Large intestine (tissue), 3 donors: Measurements from ENCODE around the gene EDIL3. TPM values are rescaled to one million over a fixed set of nuclear protein-coding genes. Genes with fewer than 3 reads are reported as not detected.
"Not testable (repeated sequence)": the region's sequence is repeated elsewhere in the genome, so short reads cannot be mapped to it uniquely, and the experiment has no call there.

Source experiments
- DNase-seq, 2 donors: peaks; one replicate each; pipeline versions ENCODE4 v3.0.0 to v3.0.0-alpha.2; 2013
- H3K27ac ChIP-seq: one replicate; pipeline ENCODE4 v1.5.1; 2013; ENCODE audit warnings: low read length
- H3K27me3 ChIP-seq: 2 replicates; pipeline ENCODE4 v1.6.1; 2013; ENCODE audit warnings: low read length; ENCODE audit not compliant: control insufficient read depth, insufficient read depth
- H3K36me3 ChIP-seq: 2 replicates; pipeline ENCODE4 v1.6.1; 2013; ENCODE audit warnings: low read length; ENCODE audit not compliant: control insufficient read depth, insufficient read depth
- H3K4me1 ChIP-seq: one replicate; pipeline ENCODE4 v1.6.1; 2013; ENCODE audit warnings: low read length; ENCODE audit not compliant: control insufficient read depth, insufficient read depth
- H3K4me3 ChIP-seq: one replicate; pipeline ENCODE4 v1.5.1; 2013; ENCODE audit warnings: low read length
- H3K9me3 ChIP-seq: one replicate; pipeline ENCODE4 v1.6.1; 2013; ENCODE audit warnings: mild to moderate bottlenecking, low read depth, low read length, moderate library complexity; ENCODE audit not compliant: control insufficient read depth
- WGBS: methylation state at CpG from one replicate; pipeline ENCODE4 v1.1.5; 2013; ENCODE audit warnings: low lambda C conversion rate; ENCODE audit not compliant: insufficient coverage; 5-methylcytosine and 5-hydroxymethylcytosine counted together
- polyA plus RNA-seq: library from polyadenylated mRNA; unstranded; fragments of 120-200 nt; gene quantifications from one replicate; pipeline ENCODE4 v1.2.1, GENCODE V29; 2013

The EDIL3 gene
- polyA plus RNA-seq, 1 donor = 31.2 TPM

DNA sequence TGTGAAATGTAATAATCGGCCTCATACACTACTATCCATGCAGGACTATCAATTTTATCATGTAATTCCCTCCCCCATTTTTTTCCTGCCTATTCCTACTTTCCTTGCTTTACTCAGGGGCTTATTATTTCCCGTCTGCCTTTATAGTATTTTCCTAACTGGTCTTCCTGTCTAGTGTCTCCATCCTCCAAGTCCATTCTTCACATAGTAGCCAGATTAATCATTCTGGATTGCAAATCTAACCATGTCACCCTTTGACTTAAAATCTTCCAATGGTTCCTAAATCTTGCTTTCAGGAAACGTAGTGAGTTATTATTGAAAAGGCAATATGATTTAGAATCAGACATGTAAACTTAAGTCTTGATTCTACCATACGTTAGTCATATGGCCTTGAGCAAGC lies 356.6 kb downstream of the EDIL3 start:
- Histone ChIP-seq H3K36me3 (no peaks in the 10 kb centered on the region), H3K9me3 (no peaks in the 10 kb centered on the region), H3K4me1 (no peaks in the 10 kb centered on the region), H3K4me3 (no peak overlapping the region), H3K27me3 (no peaks in the 10 kb centered on the region), H3K27ac (no peak overlapping the region)
- DNase-seq = no peak
- WGBS = 93% methylated on average over 3 of the region's 4 CpGs

DNA sequence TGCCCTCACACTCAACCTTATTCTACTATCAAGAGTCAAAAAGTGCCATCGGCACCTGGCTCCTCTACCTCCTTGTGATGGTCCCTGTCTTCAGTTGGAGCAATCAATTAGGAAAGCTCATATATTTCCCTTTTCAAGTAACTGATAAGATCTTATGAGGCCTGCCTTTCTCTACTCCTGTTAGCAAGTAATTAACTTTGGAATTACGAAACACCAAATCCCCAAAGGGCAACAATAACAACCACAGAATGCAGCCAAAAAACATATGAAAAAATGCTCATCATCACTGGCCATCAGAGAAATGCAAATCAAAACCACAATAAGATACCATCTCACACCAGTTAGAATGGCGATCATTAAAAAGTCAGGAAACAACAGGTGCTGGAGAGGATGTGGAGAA lies 366.2 kb downstream of the EDIL3 start:
- DNase-seq, H3K27me3 ChIP-seq, H3K4me3 ChIP-seq, H3K4me1 ChIP-seq, H3K9me3 ChIP-seq, H3K27ac ChIP-seq, H3K36me3 ChIP-seq: not testable (repeated sequence)
- no CpG with 5 or more reads among the region's 3 CpGs for WGBS

DNA sequence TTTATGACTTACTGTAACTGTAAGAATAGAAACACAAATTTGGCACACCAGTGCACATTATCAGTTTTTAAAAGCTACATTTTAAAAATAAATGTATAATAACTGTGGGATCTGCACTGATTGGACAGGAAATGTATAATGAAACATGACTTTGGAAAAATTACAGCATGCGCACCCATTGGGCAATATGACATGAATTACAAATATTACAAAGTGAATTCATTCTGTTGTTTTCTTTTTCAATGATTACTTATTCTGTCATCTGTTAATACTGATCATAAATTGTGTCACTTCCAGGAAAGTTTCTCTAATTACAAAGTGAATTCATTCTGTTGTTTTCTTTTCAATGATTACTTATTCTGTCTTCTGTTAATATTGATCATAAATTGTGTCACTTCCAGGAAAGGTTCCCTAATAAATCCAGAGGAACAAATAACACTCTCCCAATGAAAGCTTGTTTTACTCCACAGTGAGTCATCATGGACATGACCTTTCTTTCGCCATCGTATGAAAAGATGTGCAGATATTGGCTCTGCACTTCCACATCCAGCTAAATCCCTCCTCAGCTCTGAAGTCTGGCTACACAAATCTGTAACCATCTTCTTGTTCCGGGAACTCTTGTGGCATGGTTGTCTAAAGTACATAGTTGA lies 367.0 kb downstream of the EDIL3 start:
- no peak overlapping the region for H3K4me3 ChIP-seq
- H3K36me3 ChIP-seq = no peaks in the 10 kb centered on the region
- H3K9me3 ChIP-seq = no peaks in the 10 kb centered on the region
- no peaks in the 10 kb centered on the region for H3K4me1 ChIP-seq
- no CpG with 5 or more reads among the region's 4 CpGs for WGBS
- DNase-seq = no peak
- no peaks in the 10 kb centered on the region for H3K27me3 ChIP-seq
- H3K27ac ChIP-seq = no peak overlapping the region

DNA sequence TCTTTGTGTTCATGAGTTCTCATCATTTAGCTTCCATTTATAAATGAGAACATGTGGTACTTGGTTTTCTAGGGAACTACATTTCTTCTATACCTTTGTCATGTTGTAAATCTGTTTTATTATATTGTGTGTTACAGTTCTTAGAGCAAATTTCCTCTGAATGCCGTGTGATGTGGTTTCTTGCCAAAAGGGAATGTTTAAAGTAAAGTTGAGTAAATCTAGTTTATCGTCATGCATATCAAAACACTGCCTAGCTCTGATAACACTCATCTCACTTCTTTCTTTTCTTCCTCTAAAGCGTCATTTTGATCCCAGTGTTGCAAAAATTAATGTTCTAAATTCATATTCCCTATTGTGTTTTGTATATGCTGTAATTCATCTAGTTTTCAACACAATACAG lies 368.6 kb downstream of the EDIL3 start:
- Histone ChIP-seq H3K9me3 (no peaks in the 10 kb centered on the region), H3K4me3 (no peak overlapping the region), H3K36me3 (no peaks in the 10 kb centered on the region), H3K27ac (no peak overlapping the region), H3K27me3 (no peaks in the 10 kb centered on the region), H3K4me1 (no peaks in the 10 kb centered on the region)
- 88% methylated on average over 2 of the region's 3 CpGs for WGBS
- no peak for DNase-seq

DNA sequence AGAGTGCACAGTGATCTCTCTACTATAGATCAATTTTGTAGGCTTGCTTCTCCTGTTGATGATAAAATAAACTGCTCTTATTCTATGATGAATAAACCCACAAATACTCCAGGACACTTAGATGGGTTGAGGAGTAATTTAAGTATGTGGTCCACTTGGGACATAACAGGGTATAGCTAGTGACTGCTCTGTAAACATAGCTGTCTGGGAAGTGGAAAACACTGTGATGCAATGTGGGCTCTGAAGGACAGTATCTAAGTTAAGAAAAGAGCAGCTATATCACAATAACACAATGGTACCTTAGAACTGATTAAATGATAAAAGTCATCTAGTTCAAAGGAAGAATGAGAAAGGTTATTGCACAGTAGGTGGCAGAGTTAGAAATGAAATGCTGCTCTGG lies 369.7 kb downstream of the EDIL3 start:
- H3K9me3 ChIP-seq = no peaks in the 10 kb centered on the region
- H3K4me1 ChIP-seq = no peaks in the 10 kb centered on the region
- H3K27me3 ChIP-seq = no peaks in the 10 kb centered on the region
- H3K4me3 ChIP-seq = no peak overlapping the region
- no peaks in the 10 kb centered on the region for H3K36me3 ChIP-seq
- H3K27ac ChIP-seq = no peak overlapping the region
- DNase-seq = no peak

DNA sequence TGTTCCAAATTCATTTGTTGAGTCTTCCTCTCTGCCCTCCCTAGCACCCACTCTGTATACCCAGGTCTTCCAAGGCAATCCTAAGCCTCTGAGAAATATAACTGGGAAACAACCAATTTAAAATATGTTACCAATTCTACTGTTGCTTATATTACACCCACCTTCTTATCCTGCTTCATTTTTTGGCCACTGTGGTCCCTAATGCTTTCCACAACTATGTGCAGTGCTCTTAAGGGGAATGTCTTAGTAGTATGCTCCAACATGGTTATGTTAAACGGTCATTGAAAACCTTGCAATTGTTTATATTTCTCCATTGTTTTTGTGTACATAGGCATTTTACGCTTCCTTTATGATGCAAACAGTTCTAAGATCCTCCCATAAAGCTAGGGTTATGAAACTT lies 390.9 kb downstream of the EDIL3 start:
- WGBS = 80% methylated on average over 1 of the region's 2 CpGs
- no peak for DNase-seq
- H3K9me3 ChIP-seq = no peaks in the 10 kb centered on the region
- H3K27ac ChIP-seq = no peak overlapping the region
- H3K27me3 ChIP-seq = no peaks in the 10 kb centered on the region
- no peaks in the 10 kb centered on the region for H3K36me3 ChIP-seq
- no peak overlapping the region for H3K4me3 ChIP-seq
- no peaks in the 10 kb centered on the region for H3K4me1 ChIP-seq

DNA sequence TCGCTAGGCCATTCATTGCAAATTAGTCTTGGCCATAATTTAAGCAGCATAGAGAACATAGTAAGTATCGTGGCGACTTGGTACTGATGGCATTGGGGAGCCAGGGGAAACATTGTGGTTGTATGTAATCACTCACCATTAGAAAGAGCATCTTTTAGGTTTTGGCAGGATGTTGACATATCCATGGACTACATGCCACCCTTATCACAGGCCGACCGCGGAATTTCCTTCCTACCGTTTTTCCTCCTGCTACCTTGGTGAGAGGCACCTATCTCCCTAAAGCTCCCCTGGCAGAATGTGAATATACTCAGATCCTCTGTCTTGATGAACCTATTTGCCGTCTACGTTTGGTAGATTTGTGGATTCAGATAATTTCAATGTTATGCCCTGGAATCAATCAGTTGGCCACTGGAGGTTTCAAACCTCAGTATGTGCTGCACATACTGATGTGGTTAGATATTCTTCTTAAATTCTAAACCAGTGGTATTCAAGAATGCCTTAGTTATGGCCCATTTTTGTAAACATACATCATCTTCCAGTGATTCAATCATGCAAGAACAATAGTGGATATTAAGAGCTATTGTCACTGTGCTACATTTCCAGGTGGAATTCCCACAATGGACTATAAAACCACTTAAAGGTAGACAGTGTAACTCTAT lies 393.0 kb downstream of the EDIL3 start:
- Histone ChIP-seq H3K9me3 (no peaks in the 10 kb centered on the region), H3K27me3 (no peaks in the 10 kb centered on the region), H3K4me1 (no peaks in the 10 kb centered on the region), H3K27ac (no peak overlapping the region), H3K36me3 (no peaks in the 10 kb centered on the region), H3K4me3 (no peak overlapping the region)
- WGBS = no CpG with 5 or more reads among the region's 9 CpGs
- no peak for DNase-seq

DNA sequence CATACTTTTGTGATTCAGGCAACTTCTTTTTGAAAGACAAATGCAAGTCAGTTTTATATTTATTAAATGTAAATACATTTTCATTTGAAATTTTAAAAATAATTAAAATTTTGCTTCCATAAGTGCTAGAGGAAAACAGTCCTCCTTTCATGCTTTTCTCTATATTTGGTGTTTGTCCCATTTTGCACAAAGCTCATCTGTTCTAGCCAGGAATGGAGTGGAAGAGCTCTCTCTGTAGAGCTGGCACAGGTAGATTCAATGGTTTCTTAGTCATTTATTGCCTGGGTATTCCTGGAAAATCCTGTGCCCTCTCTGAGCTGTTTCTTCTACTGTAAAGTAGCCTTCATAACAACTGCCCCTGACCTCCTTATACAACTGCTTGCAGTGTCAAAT lies 396.4 kb downstream of the EDIL3 start:
- Histone ChIP-seq H3K27ac (no peak overlapping the region), H3K9me3 (no peaks in the 10 kb centered on the region), H3K4me3 (no peak overlapping the region), H3K27me3 (no peaks in the 10 kb centered on the region), H3K4me1 (no peaks in the 10 kb centered on the region), H3K36me3 (no peaks in the 10 kb centered on the region)
- no peak for DNase-seq

DNA sequence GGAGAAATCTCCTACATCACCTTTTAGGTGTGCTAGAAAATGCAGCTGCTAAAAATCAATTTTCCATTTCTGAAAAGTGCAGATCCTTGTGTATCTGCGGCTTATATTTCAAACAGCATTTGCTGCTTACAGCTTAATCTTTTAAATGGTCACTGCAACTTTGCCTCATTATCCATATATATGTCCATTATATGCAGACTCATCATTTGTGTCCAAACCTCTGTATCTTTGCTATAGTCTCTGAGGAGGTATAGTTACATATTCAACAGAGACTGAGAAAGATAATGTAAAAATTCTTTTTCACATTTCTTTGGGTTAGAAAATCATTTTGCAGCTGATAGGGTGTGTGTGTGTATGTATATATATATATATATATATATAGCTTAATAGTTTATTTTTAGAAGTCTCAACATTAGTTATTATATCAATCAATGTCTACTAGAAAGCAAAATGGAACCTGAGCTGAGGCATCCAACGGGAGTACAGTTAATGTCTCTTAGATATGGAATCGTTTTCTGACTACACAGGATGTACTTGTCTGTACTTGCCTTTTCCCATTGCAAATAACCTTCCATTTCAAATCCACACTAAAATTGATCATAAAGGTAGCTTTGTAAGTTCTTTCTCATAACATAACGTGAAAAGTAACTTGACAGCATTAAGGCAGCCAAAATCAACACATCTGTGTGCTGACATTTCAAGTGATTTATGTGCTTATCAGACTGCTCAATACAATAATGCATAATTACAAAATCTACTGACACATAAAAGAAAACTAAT lies 397.0 kb downstream of the EDIL3 start:
- no peak overlapping the region for H3K27ac ChIP-seq
- no peaks in the 10 kb centered on the region for H3K9me3 ChIP-seq
- no peaks in the 10 kb centered on the region for H3K36me3 ChIP-seq
- no peaks in the 10 kb centered on the region for H3K4me1 ChIP-seq
- H3K4me3 ChIP-seq = no peak overlapping the region
- WGBS = 100% methylated on average over 2 of the region's 4 CpGs
- DNase-seq = no peak
- no peaks in the 10 kb centered on the region for H3K27me3 ChIP-seq

DNA sequence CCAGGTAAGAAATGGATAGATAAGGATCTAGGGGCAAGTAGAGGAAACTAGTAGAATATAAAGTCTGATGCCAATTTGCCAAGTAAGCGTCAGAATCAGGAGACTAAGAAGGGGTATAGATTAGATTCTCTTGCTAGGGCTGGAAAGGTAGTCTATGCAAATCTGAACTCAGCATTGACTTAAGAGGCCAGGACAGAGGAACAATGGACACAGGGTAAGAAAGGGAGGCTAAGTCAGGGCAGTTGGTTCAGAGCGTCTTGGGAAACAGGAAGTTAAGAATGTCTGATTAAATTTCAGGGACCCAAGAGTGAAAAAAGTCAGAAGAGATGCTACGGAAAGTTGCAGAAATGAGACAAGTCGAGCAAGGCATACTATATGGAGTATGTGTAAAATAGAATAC lies 400.8 kb downstream of the EDIL3 start:
- H3K9me3 ChIP-seq = no peaks in the 10 kb centered on the region
- no peak for DNase-seq
- no peaks in the 10 kb centered on the region for H3K36me3 ChIP-seq
- WGBS = 60% methylated on average over 1 of the region's 4 CpGs
- H3K4me1 ChIP-seq = no peaks in the 10 kb centered on the region
- no peak overlapping the region for H3K4me3 ChIP-seq
- no peaks in the 10 kb centered on the region for H3K27me3 ChIP-seq
- no peak overlapping the region for H3K27ac ChIP-seq
